HL-60 (cell line): ENCODE measurements around the gene METTL23.

Experiments
- DNase-seq, 2 experiments: peaks; one replicate each; pipeline ENCODE4 v3.0.0-alpha.2; 2010 to 2020; ENCODE audit warnings: low read depth in 1 of 2, low spot score in 1 of 2
- H3K27ac ChIP-seq: fragments of 250-450 bp; sonication (Bioruptor Pico); replicated peaks from 2 replicates; pipeline ENCODE4 v1.5.1; 2020; ENCODE audit warnings: mild to moderate bottlenecking, moderate library complexity
- H3K27me3 ChIP-seq: fragments of 250-450 bp; sonication (Bioruptor Pico); 2 replicates; pipeline ENCODE4 v1.5.1; 2021; ENCODE audit warnings: mild to moderate bottlenecking, moderate library complexity; ENCODE audit not compliant: insufficient read depth, poor library complexity, severe bottlenecking
- H3K4me3 ChIP-seq: replicated peaks from 2 replicates; pipeline ENCODE4 v1.5.1; 2011; ENCODE audit warnings: mild to moderate bottlenecking, control low read depth, low read length; ENCODE audit not compliant: insufficient read depth
- CTCF ChIP-seq: IDR thresholded peaks from one replicate; pipeline ENCODE4 v1.5.1; 2011; ENCODE audit warnings: low read length, control low read depth, inconsistent platforms; ENCODE audit not compliant: insufficient read depth
- GABPA ChIP-seq: IDR thresholded peaks from 2 replicates; pipeline ENCODE4 v1.6.1; 2012; ENCODE audit warnings: low read depth
- POLR2AphosphoS5 ChIP-seq: IDR thresholded peaks from 2 replicates; pipeline ENCODE4 v1.6.1; 2012; ENCODE audit warnings: low read depth
- REST ChIP-seq: IDR thresholded peaks from 2 replicates; pipeline ENCODE4 v1.6.1; 2012; ENCODE audit warnings: low read depth; ENCODE audit not compliant: insufficient replicate concordance
- SPI1 ChIP-seq: IDR thresholded peaks from 2 replicates; pipeline ENCODE4 v1.6.1; 2012; ENCODE audit warnings: low read depth, mild to moderate bottlenecking, borderline replicate concordance

METTL23 gene

GRCh38 chr17:76679239-76679638, 47.4 kb upstream of the METTL23 start:
- no peak overlapping the region for H3K27ac ChIP-seq
- peak in 1 of 2 experiments; percentile 42 for DNase-seq
- H3K4me3 ChIP-seq: no peak overlapping the region
- no peaks in the 10 kb centered on the region for H3K27me3 ChIP-seq
- TF ChIP-seq GABPA: no peak
- no peak for TF ChIP-seq CTCF
- no peak for TF ChIP-seq REST
- TF ChIP-seq SPI1: no peak
- no peak for TF ChIP-seq POLR2AphosphoS5

GRCh38 chr17:76681222-76682137, 45.2 kb upstream of the METTL23 start:
- no peaks in the 10 kb centered on the region for H3K27me3 ChIP-seq
- no peak overlapping the region for H3K4me3 ChIP-seq
- H3K27ac ChIP-seq: no peak overlapping the region
- TF ChIP-seq POLR2AphosphoS5 (no peak), CTCF (peak; percentile 84), SPI1 (no peak)
- peak in 1 of 2 experiments; percentile 75 for DNase-seq

GRCh38 chr17:76682296-76682695, 44.3 kb upstream of the METTL23 start:
- TF ChIP-seq GABPA: no peak
- no peak for TF ChIP-seq POLR2AphosphoS5
- no peak for TF ChIP-seq REST
- no peak for TF ChIP-seq SPI1
- no peak for TF ChIP-seq CTCF
- Histone ChIP-seq H3K4me3 (no peak overlapping the region), H3K27ac (no peak overlapping the region), H3K27me3 (no peaks in the 10 kb centered on the region)
- no peak for DNase-seq
